ENCODE results near the gene AGBL4.

Gene AGBL4

GRCh38 chr1:49136738-49137251 is 887.0 kb downstream of the AGBL4 start:
- TF ChIP-seq GATA2 (IDR thresholded peaks at IDR 0.05; ENCODE audit: low read depth, low read length) (no peak), GATA3 (IDR thresholded peaks at IDR 0.05; ENCODE audit: low read depth, low read length) (no peak)

- TF ChIP-seq GATA2 (IDR thresholded peaks at IDR 0.05; ENCODE audit: low read depth, low read length) (no peak), GATA3 (IDR thresholded peaks at IDR 0.05; ENCODE audit: low read depth, low read length) (no peak)
Measured at GRCh38 chr1:49125746-49126145, 898.0 kb downstream of the AGBL4 start.

GRCh38 chr1:49111931-49112330 is 911.8 kb downstream of the AGBL4 start:
- TF ChIP-seq GATA3 (IDR thresholded peaks at IDR 0.05; ENCODE audit: low read depth, low read length) (no peak), GATA2 (IDR thresholded peaks at IDR 0.05; ENCODE audit: low read depth, low read length) (no peak)

- TF ChIP-seq GATA2 (IDR thresholded peaks at IDR 0.05; ENCODE audit: low read depth, low read length) (no peak), GATA3 (IDR thresholded peaks at IDR 0.05; ENCODE audit: low read depth, low read length) (no peak)
Measured at GRCh38 chr1:49106445-49106844, 917.3 kb downstream of the AGBL4 start.

- no peak for TF ChIP-seq GATA2 (IDR thresholded peaks at IDR 0.05; ENCODE audit: low read depth, low read length)
- TF ChIP-seq GATA3 (IDR thresholded peaks at IDR 0.05; ENCODE audit: low read depth, low read length): no peak
Measured at GRCh38 chr1:49104575-49104974, 919.2 kb downstream of the AGBL4 start.

GRCh38 chr1:49102752-49103151 is 921.0 kb downstream of the AGBL4 start:
- no peak for TF ChIP-seq GATA2 (IDR thresholded peaks at IDR 0.05; ENCODE audit: low read depth, low read length)
- no peak for TF ChIP-seq GATA3 (IDR thresholded peaks at IDR 0.05; ENCODE audit: low read depth, low read length)

- no peak for TF ChIP-seq GATA2 (IDR thresholded peaks at IDR 0.05; ENCODE audit: low read depth, low read length)
- no peak for TF ChIP-seq GATA3 (IDR thresholded peaks at IDR 0.05; ENCODE audit: low read depth, low read length)
Measured at GRCh38 chr1:49098866-49099265, 924.9 kb downstream of the AGBL4 start.

GRCh38 chr1:49086327-49086726 is 937.4 kb downstream of the AGBL4 start:
- TF ChIP-seq GATA2 (IDR thresholded peaks at IDR 0.05; ENCODE audit: low read depth, low read length): no peak
- TF ChIP-seq GATA3 (IDR thresholded peaks at IDR 0.05; ENCODE audit: low read depth, low read length): no peak

GRCh38 chr1:49085079-49085478 is 938.7 kb downstream of the AGBL4 start:
- TF ChIP-seq GATA3 (IDR thresholded peaks at IDR 0.05; ENCODE audit: low read depth, low read length) (no peak), GATA2 (IDR thresholded peaks at IDR 0.05; ENCODE audit: low read depth, low read length) (no peak)

- no peak for TF ChIP-seq GATA2 (IDR thresholded peaks at IDR 0.05; ENCODE audit: low read depth, low read length)
- no peak for TF ChIP-seq GATA3 (IDR thresholded peaks at IDR 0.05; ENCODE audit: low read depth, low read length)
Measured at GRCh38 chr1:49060766-49061165, 963.0 kb downstream of the AGBL4 start.

- TF ChIP-seq GATA2 (IDR thresholded peaks at IDR 0.05; ENCODE audit: low read depth, low read length): no peak
- TF ChIP-seq GATA3 (IDR thresholded peaks at IDR 0.05; ENCODE audit: low read depth, low read length): no peak
Measured at GRCh38 chr1:49059087-49059486, 964.7 kb downstream of the AGBL4 start.

- TF ChIP-seq GATA3 (IDR thresholded peaks at IDR 0.05; ENCODE audit: low read depth, low read length): no peak
- TF ChIP-seq GATA2 (IDR thresholded peaks at IDR 0.05; ENCODE audit: low read depth, low read length): no peak
Measured at GRCh38 chr1:49052102-49052501, 971.7 kb downstream of the AGBL4 start.

GRCh38 chr1:49051647-49052046 is 972.1 kb downstream of the AGBL4 start:
- peak; percentile 99 for TF ChIP-seq GATA3 (IDR thresholded peaks at IDR 0.05; ENCODE audit: low read depth, low read length)
- peak; percentile 98 for TF ChIP-seq GATA2 (IDR thresholded peaks at IDR 0.05; ENCODE audit: low read depth, low read length)

GRCh38 chr1:49050041-49050440 is 973.7 kb downstream of the AGBL4 start:
- no peak for TF ChIP-seq GATA2 (IDR thresholded peaks at IDR 0.05; ENCODE audit: low read depth, low read length)
- no peak for TF ChIP-seq GATA3 (IDR thresholded peaks at IDR 0.05; ENCODE audit: low read depth, low read length)

- TF ChIP-seq GATA3 (IDR thresholded peaks at IDR 0.05; ENCODE audit: low read depth, low read length) (peak; percentile 99), GATA2 (IDR thresholded peaks at IDR 0.05; ENCODE audit: low read depth, low read length) (peak; percentile 99)
Measured at GRCh38 chr1:49048188-49048587, 975.6 kb downstream of the AGBL4 start.

GRCh38 chr1:49046305-49046704 is 977.4 kb downstream of the AGBL4 start:
- TF ChIP-seq GATA2 (IDR thresholded peaks at IDR 0.05; ENCODE audit: low read depth, low read length) (no peak), GATA3 (IDR thresholded peaks at IDR 0.05; ENCODE audit: low read depth, low read length) (no peak)

Measured in SH-SY5Y (cell line).